Esophagus muscularis mucosa (tissue), 4 donors: ENCODE results near the gene MET.

Experiments used
- CTCF ChIP-seq, 3 experiments: fragments of 200-600 bp in 2 of 3; fragments of 450-650 bp in 1 of 3; sonication (generic) in 2 of 3; IDR thresholded peaks; one replicate each; pipeline ENCODE4 v1.5.1; 2017 to 2019; ENCODE audit warnings: antibody characterized with exemption in 3 of 3, mild to moderate bottlenecking in 2 of 3, moderate library complexity in 1 of 3
- EP300 ChIP-seq: sonication (generic); formaldehyde crosslinking; IDR thresholded peaks from one replicate; pipeline ENCODE4 v1.6.1; 2017; ENCODE audit warnings: antibody characterized with exemption
- POLR2A ChIP-seq: fragments of 450-650 bp; IDR thresholded peaks from one replicate; pipeline ENCODE4 v1.6.1; 2017; ENCODE audit warnings: antibody characterized with exemption, moderate library complexity, mild to moderate bottlenecking, low read depth
- POLR2AphosphoS5 ChIP-seq, 2 donors: sonication (generic); formaldehyde crosslinking; IDR thresholded peaks; one replicate each; pipeline ENCODE4 v1.6.1; 2017; ENCODE audit warnings: antibody characterized with exemption in 2 of 2

- TF ChIP-seq EP300 (no peak), POLR2A (no peak), CTCF (IDR thresholded peaks at IDR 0.05) (no peak), POLR2AphosphoS5 (IDR thresholded peaks at IDR 0.05) (no peak)
Measured at GRCh38 chr7:116727432-116728009, 55.5 kb downstream of the MET start.
